Astrocyte (in vitro differentiated cells and primary cell): ENCODE measurements around the gene SYT2.

Experiments used
- EZH2 ChIP-seq: IDR thresholded peaks from 2 replicates; pipeline ENCODE4 v1.6.1; 2012; ENCODE audit warnings: mild to moderate bottlenecking, low read length, inconsistent platforms; ENCODE audit not compliant: insufficient read depth
- TF ChIP-seq, protein P1 (sequence below): IDR thresholded peaks from 2 replicates; pipeline ENCODE4 v1.5.1; 2011; ENCODE audit warnings: low read depth, mild to moderate bottlenecking, inconsistent platforms, low read length, moderate library complexity; ENCODE audit not compliant: insufficient read depth

GRCh38 chr1:202589190-202589930, 120.9 kb downstream of the SYT2 start:
- TF ChIP-seq, protein P1, sequence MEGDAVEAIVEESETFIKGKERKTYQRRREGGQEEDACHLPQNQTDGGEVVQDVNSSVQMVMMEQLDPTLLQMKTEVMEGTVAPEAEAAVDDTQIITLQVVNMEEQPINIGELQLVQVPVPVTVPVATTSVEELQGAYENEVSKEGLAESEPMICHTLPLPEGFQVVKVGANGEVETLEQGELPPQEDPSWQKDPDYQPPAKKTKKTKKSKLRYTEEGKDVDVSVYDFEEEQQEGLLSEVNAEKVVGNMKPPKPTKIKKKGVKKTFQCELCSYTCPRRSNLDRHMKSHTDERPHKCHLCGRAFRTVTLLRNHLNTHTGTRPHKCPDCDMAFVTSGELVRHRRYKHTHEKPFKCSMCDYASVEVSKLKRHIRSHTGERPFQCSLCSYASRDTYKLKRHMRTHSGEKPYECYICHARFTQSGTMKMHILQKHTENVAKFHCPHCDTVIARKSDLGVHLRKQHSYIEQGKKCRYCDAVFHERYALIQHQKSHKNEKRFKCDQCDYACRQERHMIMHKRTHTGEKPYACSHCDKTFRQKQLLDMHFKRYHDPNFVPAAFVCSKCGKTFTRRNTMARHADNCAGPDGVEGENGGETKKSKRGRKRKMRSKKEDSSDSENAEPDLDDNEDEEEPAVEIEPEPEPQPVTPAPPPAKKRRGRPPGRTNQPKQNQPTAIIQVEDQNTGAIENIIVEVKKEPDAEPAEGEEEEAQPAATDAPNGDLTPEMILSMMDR, result no peak
- TF ChIP-seq EZH2, result no peak
